G401 (cell line): ENCODE measurements around the gene TMPRSS9. TPM values are rescaled to one million over a fixed set of nuclear protein-coding genes. Genes with fewer than 3 reads are reported as not detected.

ENCODE experiments used
- DNase-seq: peaks from one replicate; pipeline ENCODE4 v3.0.0-alpha.2; 2015; ENCODE audit warnings: low spot score
- in situ Hi-C: cut with HindIII; loops from 2 replicates; pipeline ENCODE4 v1.10.0; 2016; ENCODE audit warnings: low sequenced_read_pairs, mixed read lengths
- total RNA-seq: library from RNA; depleted of rRNA; stranded (reverse); fragments of >200 nt; shearing (Covaris generic); gene quantifications from 2 replicates; pipeline ENCODE4 v1.2.3, GENCODE V29; 2014

Gene TMPRSS9
- total RNA-seq, 1 experiment from 2014 or later, result 0.17 TPM

- in situ Hi-C loops, result no loop called here
Measured at GRCh38 chr19:2355168-2356035, 4.7 kb upstream of the TMPRSS9 start.

GRCh38 chr19:2356036-2356646 is 3.9 kb upstream of the TMPRSS9 start:
- in situ Hi-C loops, result no loop called here
- DNase-seq, result peak; percentile 50

More at GRCh38 chr19:2355168-2356035, 4.7 kb upstream of the TMPRSS9 start:
- peak; percentile 64 for DNase-seq

- in situ Hi-C loops, result no loop called here
- no peak for DNase-seq
Measured at GRCh38 chr19:2357279-2358206, 2.5 kb upstream of the TMPRSS9 start.

- in situ Hi-C loops, result no loop called here
Measured at GRCh38 chr19:2358548-2359173, 1.4 kb upstream of the TMPRSS9 start.

GRCh38 chr19:2360833-2361232 is 768 bp downstream of the TMPRSS9 start:
- in situ Hi-C loops, result no loop called here
- DNase-seq, result no peak

More at GRCh38 chr19:2358548-2359173, 1.4 kb upstream of the TMPRSS9 start:
- DNase-seq, result no peak

GRCh38 chr19:2361246-2362045 is 1.4 kb downstream of the TMPRSS9 start:
- in situ Hi-C loops, result no loop called here
- no peak for DNase-seq

- no peak for DNase-seq
- in situ Hi-C loops, result no loop called here
Measured at GRCh38 chr19:2362046-2362969, 2.2 kb downstream of the TMPRSS9 start.

- in situ Hi-C loops, result no loop called here
Measured at GRCh38 chr19:2362970-2363300, 2.9 kb downstream of the TMPRSS9 start.

GRCh38 chr19:2363419-2363818 is 3.4 kb downstream of the TMPRSS9 start:
- no peak for DNase-seq
- in situ Hi-C loops, result no loop called here

More at GRCh38 chr19:2362970-2363300, 2.9 kb downstream of the TMPRSS9 start:
- no peak for DNase-seq

GRCh38 chr19:2365201-2365970 is 5.3 kb downstream of the TMPRSS9 start:
- in situ Hi-C loops, result no loop called here

GRCh38 chr19:2371656-2372055 is 11.6 kb downstream of the TMPRSS9 start:
- DNase-seq, result no peak
- in situ Hi-C loops, result no loop called here

More at GRCh38 chr19:2365201-2365970, 5.3 kb downstream of the TMPRSS9 start:
- DNase-seq, result no peak

- no peak for DNase-seq
- in situ Hi-C loops, result no loop called here
Measured at GRCh38 chr19:2372076-2372612, 12.1 kb downstream of the TMPRSS9 start.

GRCh38 chr19:2374808-2375207 is 14.7 kb downstream of the TMPRSS9 start:
- in situ Hi-C loops, result no loop called here
- no peak for DNase-seq

GRCh38 chr19:2375353-2376121 is 15.5 kb downstream of the TMPRSS9 start:
- in situ Hi-C loops, result no loop called here
- DNase-seq, result no peak

- in situ Hi-C loops, result no loop called here
- no peak for DNase-seq
Measured at GRCh38 chr19:2376784-2377519, 16.9 kb downstream of the TMPRSS9 start.
